HG02798 (cell line): ENCODE measurements around the gene ZFHX3.

Experiments used
- ATAC-seq: cut with Tn5 transposase; IDR thresholded peaks from one replicate; pipeline ENCODE4 v1.9.1; 2021; ENCODE audit warnings: mild to moderate bottlenecking; ENCODE audit not compliant: unreplicated experiment, poor library complexity

Gene ZFHX3

GRCh38 chr16:73068541-73069401 is 20.8 kb upstream of the ZFHX3 start:
- no peak for ATAC-seq

GRCh38 chr16:73067671-73068540 is 20.0 kb upstream of the ZFHX3 start:
- no peak for ATAC-seq

- no peak for ATAC-seq
Observed at GRCh38 chr16:73066927-73067670, 19.2 kb upstream of the ZFHX3 start.

- no peak for ATAC-seq
Observed at GRCh38 chr16:73066331-73066926, 18.5 kb upstream of the ZFHX3 start.

GRCh38 chr16:73065632-73066330 is 17.9 kb upstream of the ZFHX3 start:
- ATAC-seq = no peak

GRCh38 chr16:73064994-73065545 is 17.1 kb upstream of the ZFHX3 start:
- no peak for ATAC-seq

- no peak for ATAC-seq
Observed at GRCh38 chr16:73064212-73064993, 16.5 kb upstream of the ZFHX3 start.

- ATAC-seq = no peak
Observed at GRCh38 chr16:73063854-73064211, 15.9 kb upstream of the ZFHX3 start.

GRCh38 chr16:73062743-73063733 is 15.1 kb upstream of the ZFHX3 start:
- no peak for ATAC-seq

- ATAC-seq = no peak
Observed at GRCh38 chr16:73062001-73062616, 14.2 kb upstream of the ZFHX3 start.

- no peak for ATAC-seq
Observed at GRCh38 chr16:73060892-73061490, 13.1 kb upstream of the ZFHX3 start.

GRCh38 chr16:73059779-73060615 is 12.1 kb upstream of the ZFHX3 start:
- no peak for ATAC-seq

GRCh38 chr16:73058616-73059409 is 10.9 kb upstream of the ZFHX3 start:
- peak; percentile 32 for ATAC-seq

GRCh38 chr16:73058221-73058615 is 10.3 kb upstream of the ZFHX3 start:
- peak; percentile 80 for ATAC-seq
